ENCODE data around the gene DYTN.
A peak's percentile ranks its signal among the peaks of the same experiment; 100 is the strongest.

The DYTN gene

DNA sequence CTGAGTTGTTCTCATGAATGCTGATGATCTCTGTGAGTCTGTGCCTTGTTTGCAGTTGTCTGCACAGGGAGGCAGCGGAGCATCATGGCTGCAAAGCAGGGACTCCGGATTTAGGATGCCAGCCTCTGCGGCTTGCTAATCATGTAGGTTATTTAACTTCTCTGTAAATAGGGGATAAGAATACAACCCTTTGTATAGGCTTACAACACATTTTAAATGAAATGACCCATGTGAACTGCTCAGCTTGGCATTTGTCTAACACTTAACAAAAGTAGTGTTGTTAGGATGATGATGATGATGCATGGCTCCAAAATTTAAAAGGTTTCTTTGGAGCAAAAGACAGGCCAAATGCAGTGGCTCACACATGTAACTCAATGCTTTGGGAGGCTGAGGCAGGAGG is 19.4 kb downstream of the DYTN start:
- CTCF ChIA-PET = no interaction called here
- no peak for DNase-seq (ENCODE audit: extremely low spot score)
- TF ChIP-seq TARDBP (IDR thresholded peaks at IDR 0.05) (no peak), SUZ12 (IDR thresholded peaks at IDR 0.05) (no peak), CTBP1 (IDR thresholded peaks at IDR 0.05; ENCODE audit: borderline replicate concordance) (no peak), NFRKB (IDR thresholded peaks at IDR 0.05) (no peak), BHLHE40 (IDR thresholded peaks at IDR 0.05; ENCODE audit: borderline replicate concordance) (no peak), ZNF384 (IDR thresholded peaks at IDR 0.05) (no peak), L3MBTL2 (conservative IDR thresholded peaks at IDR 0.05) (no peak), LEF1 (IDR thresholded peaks at IDR 0.05; ENCODE audit: borderline replicate concordance) (no peak), FOXK2 (IDR thresholded peaks at IDR 0.05) (no peak), FOXA1 (IDR thresholded peaks at IDR 0.05) (no peak), SP1 (IDR thresholded peaks at IDR 0.05) (no peak), HDGF (IDR thresholded peaks at IDR 0.05; ENCODE audit: borderline replicate concordance) (no peak), FOXM1 (IDR thresholded peaks at IDR 0.05; ENCODE audit: borderline replicate concordance) (no peak), ELF4 (IDR thresholded peaks at IDR 0.05) (no peak), ARNT (IDR thresholded peaks at IDR 0.05) (no peak)
- TF ChIP-seq, protein P1, sequence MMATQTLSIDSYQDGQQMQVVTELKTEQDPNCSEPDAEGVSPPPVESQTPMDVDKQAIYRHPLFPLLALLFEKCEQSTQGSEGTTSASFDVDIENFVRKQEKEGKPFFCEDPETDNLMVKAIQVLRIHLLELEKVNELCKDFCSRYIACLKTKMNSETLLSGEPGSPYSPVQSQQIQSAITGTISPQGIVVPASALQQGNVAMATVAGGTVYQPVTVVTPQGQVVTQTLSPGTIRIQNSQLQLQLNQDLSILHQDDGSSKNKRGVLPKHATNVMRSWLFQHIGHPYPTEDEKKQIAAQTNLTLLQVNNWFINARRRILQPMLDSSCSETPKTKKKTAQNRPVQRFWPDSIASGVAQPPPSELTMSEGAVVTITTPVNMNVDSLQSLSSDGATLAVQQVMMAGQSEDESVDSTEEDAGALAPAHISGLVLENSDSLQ (IDR thresholded peaks at IDR 0.05) = no peak
- POLR2A ChIA-PET = no interaction called here

DNA sequence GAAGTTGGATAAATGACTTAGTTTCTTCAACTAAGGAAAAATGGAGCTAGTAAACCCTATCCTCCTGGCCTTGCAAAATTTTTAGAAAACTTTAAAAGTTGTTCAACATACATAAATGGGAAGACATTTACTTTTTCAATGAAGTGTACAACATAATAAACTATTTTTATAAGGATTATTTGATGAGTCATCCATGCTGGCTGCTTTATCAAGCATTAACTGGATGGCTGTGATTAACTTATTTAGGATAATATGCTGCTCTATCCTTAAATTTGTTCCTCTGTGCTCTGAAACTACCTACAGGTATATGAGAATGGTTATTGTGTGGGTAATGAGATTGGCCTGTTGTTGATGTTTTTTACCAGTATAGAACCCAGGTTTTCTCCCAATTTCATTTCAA is 21.3 kb downstream of the DYTN start:
- no peak for TF ChIP-seq NFRKB (IDR thresholded peaks at IDR 0.05)
- TF ChIP-seq ARNT (IDR thresholded peaks at IDR 0.05) = no peak
- ChIA-PET CTCF (no interaction called here), POLR2A (no interaction called here)
- DNase-seq (ENCODE audit: extremely low spot score) = no peak

DNA sequence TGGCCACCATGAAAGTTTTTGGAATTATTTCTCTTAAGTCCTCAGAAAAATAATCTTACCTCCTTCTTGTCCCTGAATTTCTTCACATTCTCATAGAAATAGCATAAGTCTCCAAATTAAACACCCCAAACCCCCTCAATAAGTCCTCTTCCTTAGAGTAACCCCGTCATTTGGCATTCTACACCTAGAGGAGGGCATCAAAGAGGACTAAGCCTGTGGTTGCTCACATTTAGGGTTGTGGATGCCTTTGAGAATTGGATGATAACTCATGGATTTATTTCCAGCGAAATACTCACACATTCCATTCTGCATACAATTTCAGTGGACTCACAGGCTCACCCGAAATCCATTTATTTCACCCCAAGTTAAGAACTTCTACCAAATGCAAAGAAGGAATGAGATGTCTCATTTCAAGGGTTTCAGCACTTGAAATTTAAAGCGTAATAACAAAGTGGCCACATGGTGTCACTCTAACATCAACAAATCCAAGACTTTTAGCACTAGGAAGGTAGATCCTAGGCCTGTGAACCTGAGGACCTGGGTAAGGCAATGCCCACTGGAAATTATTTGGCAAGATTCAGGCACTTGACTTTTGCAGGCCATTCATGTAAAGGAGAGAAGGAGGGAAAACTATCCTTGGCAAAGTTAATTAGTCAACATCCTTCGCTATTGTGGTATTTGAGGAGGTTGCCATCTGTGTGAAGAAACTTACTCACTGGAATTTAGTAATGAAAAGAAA is 24.6 kb downstream of the DYTN start:
- TF ChIP-seq FOXK2 (IDR thresholded peaks at IDR 0.05) = no peak
- TF ChIP-seq BHLHE40 (IDR thresholded peaks at IDR 0.05; ENCODE audit: borderline replicate concordance) = no peak
- TF ChIP-seq SUZ12 (IDR thresholded peaks at IDR 0.05) = no peak
- TF ChIP-seq TARDBP (IDR thresholded peaks at IDR 0.05) = no peak
- no peak for TF ChIP-seq CTBP1 (IDR thresholded peaks at IDR 0.05; ENCODE audit: borderline replicate concordance)
- no peak for TF ChIP-seq ELF4 (IDR thresholded peaks at IDR 0.05)
- TF ChIP-seq SP1 (IDR thresholded peaks at IDR 0.05) = no peak
- no peak for TF ChIP-seq FOXM1 (IDR thresholded peaks at IDR 0.05; ENCODE audit: borderline replicate concordance)
- TF ChIP-seq NFRKB (IDR thresholded peaks at IDR 0.05) = no peak
- no peak for TF ChIP-seq LEF1 (IDR thresholded peaks at IDR 0.05; ENCODE audit: borderline replicate concordance)
- no peak for TF ChIP-seq HDGF (IDR thresholded peaks at IDR 0.05; ENCODE audit: borderline replicate concordance)
- no peak for TF ChIP-seq L3MBTL2 (conservative IDR thresholded peaks at IDR 0.05)
- TF ChIP-seq ARNT (IDR thresholded peaks at IDR 0.05) = no peak
- ChIA-PET POLR2A (no interaction called here), CTCF (interaction anchor here (1.2 to 1.7 kb wide), 2 partner anchors 89 to 107 kb away, joined by 4 read pairs; no protein-coding TSS in a partner anchor)
- peak; percentile 61 for DNase-seq (ENCODE audit: extremely low spot score)

DNA sequence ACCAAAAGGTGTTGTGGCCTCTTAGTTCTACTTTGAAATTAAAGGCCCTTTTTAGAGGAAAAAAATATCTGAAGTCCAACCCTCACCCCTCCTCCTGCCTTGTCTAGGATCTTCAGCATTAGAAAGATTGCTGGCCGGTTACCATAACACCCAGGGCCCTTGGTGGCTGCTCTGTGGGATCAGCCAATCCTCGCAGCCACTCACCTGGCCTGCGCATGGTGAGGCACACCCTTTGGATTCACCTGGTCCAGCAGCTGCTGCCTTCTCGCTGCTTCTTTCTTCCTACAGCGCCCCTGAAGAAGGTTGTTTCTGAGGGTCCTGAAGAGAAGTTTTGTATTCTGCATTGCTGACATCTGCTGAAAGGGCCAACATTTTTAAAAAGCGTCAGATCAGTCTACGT is 25.2 kb downstream of the DYTN start:
- no peak for DNase-seq (ENCODE audit: extremely low spot score)
- TF ChIP-seq ARNT (IDR thresholded peaks at IDR 0.05) (no peak), ELF4 (IDR thresholded peaks at IDR 0.05) (no peak), HDGF (IDR thresholded peaks at IDR 0.05; ENCODE audit: borderline replicate concordance) (no peak), SP1 (IDR thresholded peaks at IDR 0.05) (no peak), TARDBP (IDR thresholded peaks at IDR 0.05) (no peak), NFRKB (IDR thresholded peaks at IDR 0.05) (no peak)
- CTCF ChIA-PET = no interaction called here
- POLR2A ChIA-PET = no interaction called here

DNA sequence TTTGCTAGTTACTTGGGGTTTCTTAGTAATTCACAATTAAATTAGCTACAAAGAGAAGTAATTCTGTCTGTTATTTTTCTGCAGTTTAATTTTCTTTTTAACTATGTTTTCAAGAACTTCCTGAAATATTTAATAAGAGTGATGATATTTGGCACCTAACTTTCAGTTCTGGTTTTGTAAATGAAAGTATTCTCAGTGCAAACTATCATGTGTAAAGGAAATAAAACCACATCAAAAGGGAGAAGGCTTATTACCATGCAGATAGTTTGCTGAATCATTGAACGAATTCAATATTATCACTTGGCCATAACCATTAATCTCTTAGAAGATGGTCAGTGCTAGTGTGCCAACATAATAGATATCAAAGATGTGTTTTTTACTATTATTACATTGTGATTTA is 29.2 kb downstream of the DYTN start:
- POLR2A ChIA-PET = no interaction called here
- no peak for DNase-seq (ENCODE audit: extremely low spot score)
- CTCF ChIA-PET = no interaction called here
- TF ChIP-seq ELF4 (IDR thresholded peaks at IDR 0.05) (no peak), ARNT (IDR thresholded peaks at IDR 0.05) (no peak), TARDBP (IDR thresholded peaks at IDR 0.05) (no peak), BHLHE40 (IDR thresholded peaks at IDR 0.05; ENCODE audit: borderline replicate concordance) (no peak), SUZ12 (IDR thresholded peaks at IDR 0.05) (no peak), CTBP1 (IDR thresholded peaks at IDR 0.05; ENCODE audit: borderline replicate concordance) (no peak), NFRKB (IDR thresholded peaks at IDR 0.05) (no peak), LEF1 (IDR thresholded peaks at IDR 0.05; ENCODE audit: borderline replicate concordance) (no peak), FOXA1 (IDR thresholded peaks at IDR 0.05) (no peak)
- TF ChIP-seq, protein P1 (IDR thresholded peaks at IDR 0.05) = no peak

DNA sequence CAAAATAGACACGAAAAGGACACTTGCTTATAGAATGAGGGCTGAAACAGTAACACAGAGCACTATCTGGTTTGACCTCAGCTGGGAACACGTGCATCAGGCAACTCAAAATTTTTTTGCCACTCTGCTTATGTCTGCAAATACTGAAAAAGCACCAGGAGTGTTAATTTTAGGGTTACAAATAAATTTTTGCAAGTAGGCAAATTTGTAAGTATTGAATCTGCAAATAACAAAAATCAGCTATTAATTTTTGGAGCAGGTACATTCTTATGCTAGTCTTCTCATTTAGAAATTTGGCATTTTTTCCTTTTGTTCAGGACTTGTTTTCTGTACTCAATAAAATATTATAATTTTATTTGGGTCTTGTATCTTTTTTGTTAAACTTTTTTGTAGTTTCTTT is 29.7 kb downstream of the DYTN start:
- ChIA-PET CTCF (no interaction called here), POLR2A (no interaction called here)
- TF ChIP-seq FOXK2 (IDR thresholded peaks at IDR 0.05) (no peak), BHLHE40 (IDR thresholded peaks at IDR 0.05; ENCODE audit: borderline replicate concordance) (no peak), SP1 (IDR thresholded peaks at IDR 0.05) (no peak), LEF1 (IDR thresholded peaks at IDR 0.05; ENCODE audit: borderline replicate concordance) (no peak), FOXM1 (IDR thresholded peaks at IDR 0.05; ENCODE audit: borderline replicate concordance) (no peak), FOXA1 (IDR thresholded peaks at IDR 0.05) (no peak), L3MBTL2 (conservative IDR thresholded peaks at IDR 0.05) (no peak), CTBP1 (IDR thresholded peaks at IDR 0.05; ENCODE audit: borderline replicate concordance) (no peak), ZNF384 (IDR thresholded peaks at IDR 0.05) (no peak), HDGF (IDR thresholded peaks at IDR 0.05; ENCODE audit: borderline replicate concordance) (no peak)
- TF ChIP-seq, protein P1 (IDR thresholded peaks at IDR 0.05) = no peak
- no peak for DNase-seq (ENCODE audit: extremely low spot score)
